ENCODE results near the gene PCDHB13. TPM values are rescaled to one million over a fixed set of nuclear protein-coding genes. Genes with fewer than 3 reads are reported as not detected.
"Not testable (repeated sequence)": the region's sequence is repeated elsewhere in the genome, so short reads cannot be mapped to it uniquely, and the experiment has no call there.

PCDHB13 gene
- 1.8 and 3.0 TPM in 2 replicates for total RNA-seq

DNA sequence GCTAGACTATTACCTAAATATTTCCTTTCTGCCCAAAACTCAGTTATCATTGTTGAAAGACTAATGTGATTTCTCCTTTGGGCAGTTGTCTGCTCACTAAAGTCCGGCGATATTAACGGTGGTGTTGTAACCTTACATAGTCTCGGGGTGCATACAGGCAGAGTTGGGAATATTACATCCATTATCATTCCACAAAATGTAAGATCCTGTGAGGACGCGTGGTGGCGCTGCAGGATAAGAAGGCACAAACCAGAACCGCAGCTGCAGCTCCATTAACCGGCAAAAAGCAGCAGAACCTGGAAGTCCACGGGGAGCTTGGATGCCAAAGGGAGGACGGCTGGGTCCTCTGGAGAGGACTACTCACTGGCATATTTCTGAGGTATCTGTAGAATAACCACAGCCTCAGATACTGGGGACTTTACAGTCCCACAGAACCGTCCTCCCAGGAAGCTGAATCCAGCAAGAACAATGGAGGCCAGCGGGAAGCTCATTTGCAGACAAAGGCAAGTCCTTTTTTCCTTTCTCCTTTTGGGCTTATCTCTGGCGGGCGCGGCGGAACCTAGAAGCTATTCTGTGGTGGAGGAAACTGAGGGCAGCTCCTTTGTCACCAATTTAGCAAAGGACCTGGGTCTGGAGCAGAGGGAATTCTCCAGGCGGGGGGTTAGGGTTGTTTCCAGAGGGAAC is at the start of gene PCDHB13:
TSS of gene PCDHB13 (plus strand) at position 264 of the 684 bp plus-strand sequence. CDS start at position 469, 205 bp downstream.
- not testable (repeated sequence) for DNase-seq (ENCODE audit: extremely low read depth, low read depth, low spot score)

DNA sequence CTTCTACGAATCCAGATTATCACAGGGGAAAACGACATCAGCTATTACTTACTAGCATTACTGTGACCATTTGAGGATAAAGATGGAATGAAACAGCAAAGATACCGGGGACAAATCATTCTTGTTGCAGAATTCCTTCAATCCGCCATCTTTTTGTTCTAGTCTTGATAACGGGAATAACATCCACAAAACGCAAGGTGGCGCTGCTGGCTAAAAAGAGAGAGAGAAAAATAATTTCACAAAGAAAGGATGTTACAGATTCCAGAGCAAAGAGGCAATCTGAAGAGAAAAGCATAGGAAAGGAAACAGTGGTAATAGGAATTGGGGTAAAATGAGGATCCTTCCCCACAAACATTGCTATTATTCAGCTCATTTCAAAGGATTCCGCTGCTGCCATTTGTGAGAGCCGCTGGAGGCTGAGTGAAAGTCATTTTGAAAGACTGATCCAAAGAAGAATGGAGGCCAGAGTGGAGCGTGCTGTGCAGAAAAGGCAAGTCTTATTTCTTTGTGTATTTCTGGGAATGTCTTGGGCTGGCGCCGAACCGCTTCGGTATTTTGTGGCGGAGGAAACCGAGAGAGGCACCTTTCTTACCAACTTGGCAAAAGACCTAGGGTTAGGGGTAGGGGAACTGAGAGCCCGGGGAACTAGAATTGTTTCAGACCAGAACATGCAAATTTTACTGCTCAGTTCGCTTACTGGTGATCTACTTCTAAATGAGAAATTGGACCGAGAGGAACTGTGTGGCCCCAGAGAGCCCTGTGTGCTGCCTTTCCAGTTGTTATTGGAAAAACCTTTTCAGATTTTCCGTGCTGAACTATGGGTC is 41.1 kb upstream of the PCDHB13 start, which contains the start of gene PCDHB7:
TSS of gene PCDHB7 (plus strand) at position 264 of the 824 bp plus-strand sequence. CDS start at position 456, 192 bp downstream.
- DNase-seq (ENCODE audit: extremely low read depth, low read depth, low spot score), result no peak

DNA sequence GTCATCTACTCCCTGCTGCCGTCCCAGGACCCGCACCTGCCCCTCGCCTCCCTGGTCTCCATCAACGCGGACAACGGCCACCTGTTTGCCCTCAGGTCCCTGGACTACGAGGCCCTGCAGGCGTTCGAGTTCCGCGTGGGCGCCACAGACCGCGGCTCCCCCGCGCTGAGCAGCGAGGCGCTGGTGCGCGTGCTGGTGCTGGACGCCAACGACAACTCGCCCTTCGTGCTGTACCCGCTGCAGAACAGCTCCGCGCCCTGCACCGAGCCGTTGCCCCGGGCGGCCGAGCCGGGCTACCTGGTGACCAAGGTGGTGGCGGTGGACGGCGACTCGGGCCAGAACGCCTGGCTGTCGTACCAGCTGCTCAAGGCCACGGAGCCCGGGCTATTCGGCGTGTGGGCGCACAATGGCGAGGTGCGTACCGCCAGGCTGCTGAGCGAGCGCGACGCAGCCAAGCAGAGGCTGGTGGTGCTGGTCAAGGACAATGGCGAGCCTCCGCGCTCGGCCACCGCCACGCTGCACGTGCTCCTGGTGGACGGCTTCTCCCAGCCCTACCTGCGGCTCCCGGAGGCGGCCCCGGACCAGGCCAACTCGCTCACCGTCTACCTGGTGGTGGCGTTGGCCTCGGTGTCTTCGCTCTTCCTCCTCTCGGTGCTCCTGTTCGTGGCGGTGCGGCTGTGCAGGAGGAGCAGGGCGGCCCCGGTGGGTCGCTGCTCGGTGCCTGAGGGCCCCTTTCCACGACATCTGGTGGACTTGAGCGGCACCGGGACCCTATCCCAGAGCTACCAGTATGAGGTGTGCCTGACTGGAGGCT is 39.2 kb upstream of the PCDHB13 start:
- DNase-seq (ENCODE audit: extremely low read depth, low read depth, low spot score), result not testable (repeated sequence)

DNA sequence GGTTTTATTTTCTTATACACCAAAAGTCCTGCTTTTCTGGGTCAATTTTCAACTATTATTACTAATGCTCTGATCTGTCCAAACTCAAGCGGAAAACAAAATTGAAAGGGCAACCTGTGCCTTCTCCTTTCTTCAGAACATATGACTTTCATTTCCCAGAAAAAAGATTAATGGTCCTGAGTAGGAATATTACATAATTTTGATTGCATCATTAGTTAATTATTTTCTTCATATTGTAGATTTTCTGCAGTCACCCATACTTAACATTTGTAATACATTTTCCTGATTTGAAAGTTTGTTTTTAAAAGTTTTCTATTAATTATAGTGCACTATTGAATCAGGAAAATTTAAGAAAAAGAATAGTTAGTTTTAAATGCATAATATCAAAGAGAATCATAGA is 37.8 kb upstream of the PCDHB13 start:
- DNase-seq (ENCODE audit: extremely low read depth, low read depth, low spot score), result no peak

DNA sequence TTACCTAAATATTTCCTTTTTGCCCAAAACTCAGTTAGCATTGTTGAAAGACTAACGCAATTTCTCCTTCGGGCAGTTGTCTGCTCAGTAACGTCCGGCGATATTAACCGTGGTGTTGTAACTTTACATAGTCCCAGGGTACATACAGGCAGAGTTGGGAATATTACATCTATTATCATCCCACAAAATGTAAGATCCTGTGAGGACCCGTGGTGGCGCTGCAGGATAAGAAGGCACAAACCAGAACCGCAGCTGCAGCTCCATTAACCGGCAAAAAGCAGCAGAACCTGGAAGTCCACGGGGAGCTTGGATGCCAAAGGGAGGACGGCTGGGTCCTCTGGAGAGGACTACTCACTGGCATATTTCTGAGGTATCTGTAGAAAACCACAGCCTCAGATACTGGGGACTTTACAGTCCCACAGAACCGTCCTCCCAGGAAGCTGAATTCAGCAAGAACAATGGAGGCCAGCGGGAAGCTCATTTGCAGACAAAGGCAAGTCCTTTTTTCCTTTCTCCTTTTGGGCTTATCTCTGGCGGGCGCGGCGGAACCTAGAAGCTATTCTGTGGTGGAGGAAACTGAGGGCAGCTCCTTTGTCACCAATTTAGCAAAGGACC is 36.0 kb upstream of the PCDHB13 start, which contains the start of gene PCDHB8:
TSS of gene PCDHB8 (plus strand) at position 214 of the 615 bp plus-strand sequence. CDS start at position 459, 245 bp downstream.
- DNase-seq (ENCODE audit: extremely low read depth, low read depth, low spot score), result not testable (repeated sequence)

DNA sequence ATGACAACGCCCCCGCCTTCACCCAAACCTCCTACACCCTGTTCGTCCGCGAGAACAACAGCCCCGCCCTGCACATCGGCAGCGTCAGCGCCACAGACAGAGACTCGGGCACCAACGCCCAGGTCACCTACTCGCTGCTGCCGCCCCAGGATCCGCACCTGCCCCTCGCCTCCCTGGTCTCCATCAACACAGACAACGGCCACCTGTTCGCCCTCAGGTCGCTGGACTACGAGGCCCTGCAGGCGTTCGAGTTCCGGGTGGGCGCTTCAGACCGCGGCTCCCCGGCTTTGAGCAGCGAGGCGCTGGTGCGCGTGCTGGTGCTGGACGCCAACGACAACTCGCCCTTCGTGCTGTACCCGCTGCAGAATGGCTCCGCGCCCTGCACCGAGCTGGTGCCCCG is 34.3 kb upstream of the PCDHB13 start:
- DNase-seq (ENCODE audit: extremely low read depth, low read depth, low spot score), result not testable (repeated sequence)

DNA sequence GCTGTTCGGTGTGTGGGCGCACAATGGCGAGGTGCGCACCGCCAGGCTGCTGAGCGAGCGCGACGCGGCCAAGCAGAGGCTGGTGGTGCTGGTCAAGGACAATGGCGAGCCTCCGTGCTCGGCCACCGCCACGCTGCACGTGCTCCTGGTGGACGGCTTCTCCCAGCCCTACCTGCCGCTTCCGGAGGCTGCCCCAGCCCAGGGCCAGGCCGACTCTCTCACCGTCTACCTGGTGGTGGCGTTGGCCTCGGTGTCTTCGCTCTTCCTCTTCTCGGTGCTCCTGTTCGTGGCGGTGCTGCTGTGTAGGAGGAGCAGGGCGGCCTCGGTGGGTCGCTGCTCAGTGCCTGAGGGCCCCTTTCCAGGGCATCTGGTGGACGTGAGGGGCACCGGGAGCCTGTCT is 33.8 kb upstream of the PCDHB13 start:
- not testable (repeated sequence) for DNase-seq (ENCODE audit: extremely low read depth, low read depth, low spot score)

DNA sequence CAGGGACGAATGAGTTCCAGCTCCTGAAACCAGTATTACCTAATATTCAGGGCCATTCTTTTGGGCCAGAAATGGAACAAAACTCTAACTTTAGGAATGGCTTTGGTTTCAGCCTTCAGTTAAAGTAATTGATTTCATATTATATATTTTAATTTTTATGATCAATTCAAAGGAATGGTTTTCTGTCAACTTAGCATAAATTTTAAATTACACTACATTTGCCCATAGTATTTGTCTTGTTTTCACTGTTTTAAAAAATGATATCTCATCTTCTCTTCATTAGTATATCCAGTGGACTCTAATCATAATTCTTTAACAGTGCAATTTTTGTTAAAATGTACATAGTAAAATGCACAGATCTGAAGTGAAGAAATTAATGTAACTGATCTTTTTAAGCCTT is 33.4 kb upstream of the PCDHB13 start:
- DNase-seq (ENCODE audit: extremely low read depth, low read depth, low spot score), result no peak

DNA sequence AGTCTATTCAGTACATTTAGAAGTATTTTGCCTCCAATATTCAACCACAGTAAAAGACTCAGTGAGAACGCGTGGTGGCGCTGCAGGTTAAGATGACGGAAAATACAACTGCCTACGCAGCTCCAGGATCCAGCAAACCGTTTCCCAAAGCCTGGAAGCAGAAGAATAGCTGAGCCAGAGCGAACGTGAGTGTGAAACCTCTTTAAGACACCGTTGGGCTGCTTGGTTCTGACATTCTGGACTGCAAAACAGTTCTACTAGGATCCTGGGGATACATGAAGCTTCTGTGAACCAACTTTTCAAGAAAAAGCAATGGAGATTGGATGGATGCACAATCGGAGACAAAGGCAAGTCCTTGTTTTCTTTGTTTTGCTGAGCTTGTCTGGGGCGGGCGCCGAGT is 31.5 kb upstream of the PCDHB13 start, which contains the start of gene PCDHB16:
TSS of gene PCDHB16 (plus strand) at position 140 of the 400 bp plus-strand sequence. CDS start at position 313, 173 bp downstream.
- DNase-seq (ENCODE audit: extremely low read depth, low read depth, low spot score), result no peak

DNA sequence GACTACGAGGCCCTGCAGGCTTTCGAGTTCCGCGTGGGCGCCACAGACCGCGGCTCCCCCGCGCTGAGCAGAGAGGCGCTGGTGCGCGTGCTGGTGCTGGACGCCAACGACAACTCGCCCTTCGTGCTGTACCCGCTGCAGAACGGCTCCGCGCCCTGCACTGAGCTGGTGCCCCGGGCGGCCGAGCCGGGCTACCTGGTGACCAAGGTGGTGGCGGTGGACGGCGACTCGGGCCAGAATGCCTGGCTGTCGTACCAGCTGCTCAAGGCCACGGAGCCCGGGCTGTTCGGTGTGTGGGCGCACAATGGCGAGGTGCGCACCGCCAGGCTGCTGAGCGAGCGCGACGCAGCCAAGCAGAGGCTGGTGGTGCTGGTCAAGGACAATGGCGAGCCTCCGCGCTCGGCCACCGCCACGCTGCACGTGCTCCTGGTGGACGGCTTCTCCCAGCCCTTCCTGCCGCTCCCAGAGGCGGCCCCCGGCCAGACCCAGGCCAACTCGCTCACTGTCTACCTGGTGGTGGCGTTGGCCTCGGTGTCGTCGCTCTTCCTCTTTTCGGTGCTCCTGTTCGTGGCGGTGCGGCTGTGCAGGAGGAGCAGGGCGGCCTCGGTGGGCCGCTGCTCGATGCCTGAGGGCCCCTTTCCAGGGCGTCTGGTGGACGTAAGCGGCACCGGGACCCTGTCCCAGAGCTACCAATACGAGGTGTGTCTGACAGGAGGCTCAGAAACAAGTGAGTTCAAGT is 29.4 kb upstream of the PCDHB13 start:
- DNase-seq (ENCODE audit: extremely low read depth, low read depth, low spot score), result not testable (repeated sequence)

DNA sequence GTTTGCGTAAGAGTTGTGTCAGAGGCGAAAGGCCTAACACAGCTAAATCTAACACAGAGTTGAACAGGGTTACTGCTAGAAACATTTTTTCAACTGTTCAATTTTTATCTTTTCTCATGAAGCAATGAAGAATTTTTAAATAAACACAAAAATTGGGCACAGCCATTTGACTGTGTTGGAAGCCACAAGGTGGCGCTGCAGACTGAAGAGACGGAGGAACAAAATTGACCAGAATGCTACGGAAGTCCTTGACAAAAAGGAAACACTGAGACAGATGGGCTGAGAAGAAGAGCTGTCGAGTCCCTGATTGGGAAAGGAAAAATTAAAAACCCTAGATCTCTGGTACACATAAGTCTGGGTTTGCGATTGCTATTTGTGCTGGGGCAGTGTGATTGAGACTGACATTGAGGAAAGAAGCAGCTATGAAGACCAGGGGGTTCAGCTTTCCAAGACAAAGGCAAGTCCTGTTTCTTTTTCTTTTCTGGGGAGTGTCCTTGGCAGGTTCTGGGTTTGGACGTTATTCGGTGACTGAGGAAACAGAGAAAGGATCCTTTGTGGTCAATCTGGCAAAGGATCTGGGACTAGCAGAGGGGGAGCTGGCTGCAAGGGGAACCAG is 26.7 kb upstream of the PCDHB13 start, which contains the start of gene PCDHB9:
TSS of gene PCDHB9 (plus strand) at position 265 of the 616 bp plus-strand sequence. CDS start at position 423, 158 bp downstream.
- DNase-seq (ENCODE audit: extremely low read depth, low read depth, low spot score), result no peak

DNA sequence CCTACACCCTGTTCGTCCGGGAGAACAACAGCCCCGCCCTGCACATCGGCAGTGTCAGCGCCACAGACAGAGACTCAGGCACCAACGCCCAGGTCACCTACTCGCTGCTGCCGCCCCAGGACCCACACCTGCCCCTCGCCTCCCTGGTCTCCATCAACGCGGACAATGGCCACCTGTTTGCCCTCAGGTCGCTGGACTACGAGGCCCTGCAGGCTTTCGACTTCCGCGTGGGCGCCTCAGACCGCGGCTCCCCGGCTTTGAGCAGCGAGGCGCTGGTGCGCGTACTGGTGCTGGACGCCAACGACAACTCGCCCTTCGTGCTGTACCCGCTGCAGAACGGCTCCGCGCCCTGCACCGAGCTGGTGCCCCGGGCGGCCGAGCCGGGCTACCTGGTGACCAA is 25.0 kb upstream of the PCDHB13 start:
- not testable (repeated sequence) for DNase-seq (ENCODE audit: extremely low read depth, low read depth, low spot score)

DNA sequence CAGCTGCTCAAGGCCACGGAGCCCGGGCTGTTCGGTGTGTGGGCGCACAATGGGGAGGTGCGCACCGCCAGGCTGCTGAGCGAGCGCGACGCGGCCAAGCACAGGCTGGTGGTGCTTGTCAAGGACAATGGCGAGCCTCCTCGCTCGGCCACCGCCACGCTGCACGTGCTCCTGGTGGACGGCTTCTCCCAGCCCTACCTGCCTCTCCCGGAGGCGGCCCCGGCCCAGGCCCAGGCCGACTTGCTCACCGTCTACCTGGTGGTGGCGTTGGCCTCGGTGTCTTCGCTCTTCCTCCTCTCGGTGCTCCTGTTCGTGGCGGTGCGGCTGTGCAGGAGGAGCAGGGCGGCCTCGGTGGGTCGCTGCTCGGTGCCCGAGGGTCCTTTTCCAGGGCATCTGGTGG is 24.6 kb upstream of the PCDHB13 start:
- DNase-seq (ENCODE audit: extremely low read depth, low read depth, low spot score), result not testable (repeated sequence)

DNA sequence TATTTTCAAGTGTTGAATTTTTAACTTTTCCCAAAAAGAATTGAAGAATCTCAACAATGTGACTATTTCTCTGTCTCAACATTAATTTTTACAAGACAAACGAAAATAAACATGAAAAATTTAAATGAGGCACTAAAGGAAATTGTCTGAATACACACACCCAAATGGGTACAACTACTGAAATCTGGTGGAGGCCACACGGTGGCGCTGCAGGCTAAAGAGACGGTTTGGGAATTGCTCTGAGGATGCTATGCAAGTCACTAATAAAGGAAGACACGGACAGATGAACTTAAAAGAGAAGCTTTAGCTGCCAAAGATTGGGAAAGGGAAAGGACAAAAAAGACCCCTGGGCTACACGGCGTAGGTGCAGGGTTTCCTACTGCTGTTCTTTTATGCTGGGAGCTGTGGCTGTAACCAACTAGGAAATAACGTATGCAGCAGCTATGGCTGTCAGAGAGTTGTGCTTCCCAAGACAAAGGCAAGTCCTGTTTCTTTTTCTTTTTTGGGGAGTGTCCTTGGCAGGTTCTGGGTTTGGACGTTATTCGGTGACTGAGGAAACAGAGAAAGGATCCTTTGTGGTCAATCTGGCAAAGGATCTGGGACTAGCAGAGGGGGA is 21.5 kb upstream of the PCDHB13 start, which contains the start of gene PCDHB10:
TSS of gene PCDHB10 (plus strand) at position 244 of the 616 bp plus-strand sequence. CDS start at position 444, 200 bp downstream.
- no peak for DNase-seq (ENCODE audit: extremely low read depth, low read depth, low spot score)

DNA sequence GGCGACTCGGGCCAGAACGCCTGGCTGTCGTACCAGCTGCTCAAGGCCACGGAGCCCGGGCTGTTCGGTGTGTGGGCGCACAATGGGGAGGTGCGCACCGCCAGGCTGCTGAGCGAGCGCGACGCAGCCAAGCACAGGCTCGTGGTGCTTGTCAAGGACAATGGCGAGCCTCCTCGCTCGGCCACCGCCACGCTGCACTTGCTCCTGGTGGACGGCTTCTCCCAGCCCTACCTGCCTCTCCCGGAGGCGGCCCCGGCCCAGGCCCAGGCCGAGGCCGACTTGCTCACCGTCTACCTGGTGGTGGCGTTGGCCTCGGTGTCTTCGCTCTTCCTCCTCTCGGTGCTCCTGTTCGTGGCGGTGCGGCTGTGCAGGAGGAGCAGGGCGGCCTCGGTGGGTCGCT is 19.4 kb upstream of the PCDHB13 start:
- not testable (repeated sequence) for DNase-seq (ENCODE audit: extremely low read depth, low read depth, low spot score)

DNA sequence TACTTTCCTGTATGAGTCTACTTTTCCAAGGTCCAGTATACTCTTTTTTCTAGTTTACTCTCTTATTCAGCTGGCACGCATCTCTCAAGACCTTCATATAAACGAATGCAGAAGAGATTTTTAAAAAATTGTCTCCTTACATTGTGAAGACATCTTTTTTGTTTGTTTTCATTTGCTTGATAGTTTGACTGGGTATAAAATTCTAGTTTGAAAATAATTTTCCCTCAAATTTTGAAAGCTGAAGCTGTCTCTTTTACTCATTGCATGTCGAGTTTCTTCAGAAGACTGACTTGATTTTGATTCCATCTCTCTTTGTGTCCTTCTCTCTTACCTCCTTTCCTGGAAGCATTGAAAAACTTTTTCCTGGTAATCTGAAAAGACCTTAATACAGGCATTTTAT is 17.4 kb upstream of the PCDHB13 start:
- DNase-seq (ENCODE audit: extremely low read depth, low read depth, low spot score), result no peak

DNA sequence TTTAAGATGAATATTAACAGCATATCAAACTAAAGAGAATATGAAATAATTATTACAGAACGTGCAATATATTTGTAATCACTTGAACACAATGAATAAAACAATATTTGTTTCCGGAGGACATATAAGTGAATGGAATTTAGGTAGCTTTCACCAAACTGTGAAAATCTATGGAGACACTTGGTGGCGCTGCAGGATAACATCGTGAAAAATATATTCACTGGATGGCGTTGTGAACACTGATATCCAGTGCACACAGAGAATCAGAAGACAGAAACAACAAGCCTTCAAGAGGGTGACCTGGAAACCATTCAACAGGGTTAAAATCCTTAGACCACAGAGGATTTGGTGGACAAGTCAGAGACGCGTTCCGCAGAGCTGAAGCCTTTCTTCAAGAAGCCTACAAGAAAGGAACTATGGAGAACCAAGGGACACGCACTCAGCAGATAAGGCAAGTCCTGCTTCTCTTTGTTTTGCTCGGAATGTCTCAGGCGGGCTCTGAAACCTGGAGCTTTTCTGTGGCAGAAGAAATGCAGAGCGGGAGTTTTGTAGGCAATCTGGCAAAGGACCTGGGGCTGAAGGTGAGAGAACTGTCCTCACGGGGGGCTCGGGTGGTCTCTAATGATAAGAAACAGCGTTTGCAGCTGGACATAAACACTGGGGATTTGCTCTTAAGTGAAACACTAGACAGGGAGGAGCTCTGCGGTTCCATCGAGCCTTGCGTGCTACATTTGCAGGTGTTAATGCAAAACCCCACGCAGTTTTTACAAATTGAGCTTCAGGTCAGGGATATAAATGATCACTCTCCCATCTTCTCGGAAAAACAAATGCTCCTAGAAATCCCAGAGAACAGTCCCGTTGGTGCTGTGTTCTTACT is 14.1 kb upstream of the PCDHB13 start, which contains the start of gene PCDHB11:
TSS of gene PCDHB11 (plus strand) at position 269 of the 877 bp plus-strand sequence. CDS start at position 417, 148 bp downstream.
- DNase-seq (ENCODE audit: extremely low read depth, low read depth, low spot score), result no peak

Data from glomerular endothelial cell (primary cell).